Measurements from ENCODE around the gene CTSZ.
A peak's percentile ranks its signal among the peaks of the same experiment; 100 is the strongest.
"Not testable (repeated sequence)": the region's sequence is repeated elsewhere in the genome, so short reads cannot be mapped to it uniquely, and the experiment has no call there.

CTSZ gene

DNA sequence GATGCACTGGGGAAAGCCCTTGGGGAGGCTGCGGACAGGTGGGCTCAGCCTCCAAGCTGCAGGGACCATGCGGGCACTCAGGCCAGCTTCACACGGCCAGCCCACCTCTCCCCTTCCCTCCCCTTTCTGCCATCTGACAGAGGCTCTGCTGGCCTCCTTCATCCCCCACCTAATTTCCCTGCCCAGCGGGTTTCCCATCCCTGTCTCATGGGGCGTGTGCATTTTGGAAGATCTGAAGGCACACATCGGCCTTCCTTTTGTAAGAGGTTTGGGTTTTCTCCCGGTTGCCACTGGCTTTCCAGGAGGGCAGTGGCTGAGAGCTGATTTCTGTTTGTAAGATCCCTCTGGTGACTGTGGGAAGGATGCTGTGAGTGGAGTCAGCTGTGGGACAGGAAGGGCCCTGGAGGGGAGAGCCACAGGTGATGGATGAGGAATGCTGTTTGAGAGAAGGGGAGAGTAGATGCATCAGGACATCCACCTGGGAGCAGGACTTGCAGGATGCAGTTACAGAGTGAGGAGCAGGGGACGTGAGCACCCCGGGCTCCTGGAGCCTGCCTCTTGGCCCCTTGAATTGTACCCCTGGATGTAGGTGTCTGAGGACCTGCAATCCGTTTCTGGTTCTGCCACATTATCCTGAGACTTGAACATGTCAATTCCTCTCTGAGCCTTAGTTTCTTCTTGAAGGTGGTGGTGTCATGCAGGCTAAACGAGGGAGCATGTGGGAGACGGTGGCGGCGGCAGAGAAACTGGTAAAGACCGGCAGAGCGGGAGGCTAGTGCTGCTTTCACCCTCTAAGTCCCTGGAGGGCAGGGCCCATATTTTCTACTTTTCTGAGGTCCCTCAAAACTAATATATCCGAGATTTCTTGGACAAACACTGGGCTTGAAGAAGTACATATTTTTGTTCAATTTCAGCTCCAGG lies 6.2 kb upstream of the CTSZ start:
- H3K27ac ChIP-seq = no peak overlapping the region
- TF ChIP-seq, protein P1, sequence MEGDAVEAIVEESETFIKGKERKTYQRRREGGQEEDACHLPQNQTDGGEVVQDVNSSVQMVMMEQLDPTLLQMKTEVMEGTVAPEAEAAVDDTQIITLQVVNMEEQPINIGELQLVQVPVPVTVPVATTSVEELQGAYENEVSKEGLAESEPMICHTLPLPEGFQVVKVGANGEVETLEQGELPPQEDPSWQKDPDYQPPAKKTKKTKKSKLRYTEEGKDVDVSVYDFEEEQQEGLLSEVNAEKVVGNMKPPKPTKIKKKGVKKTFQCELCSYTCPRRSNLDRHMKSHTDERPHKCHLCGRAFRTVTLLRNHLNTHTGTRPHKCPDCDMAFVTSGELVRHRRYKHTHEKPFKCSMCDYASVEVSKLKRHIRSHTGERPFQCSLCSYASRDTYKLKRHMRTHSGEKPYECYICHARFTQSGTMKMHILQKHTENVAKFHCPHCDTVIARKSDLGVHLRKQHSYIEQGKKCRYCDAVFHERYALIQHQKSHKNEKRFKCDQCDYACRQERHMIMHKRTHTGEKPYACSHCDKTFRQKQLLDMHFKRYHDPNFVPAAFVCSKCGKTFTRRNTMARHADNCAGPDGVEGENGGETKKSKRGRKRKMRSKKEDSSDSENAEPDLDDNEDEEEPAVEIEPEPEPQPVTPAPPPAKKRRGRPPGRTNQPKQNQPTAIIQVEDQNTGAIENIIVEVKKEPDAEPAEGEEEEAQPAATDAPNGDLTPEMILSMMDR (IDR thresholded peaks at IDR 0.05) = no peak
- no peak for TF ChIP-seq ZFX (IDR thresholded peaks at IDR 0.05; ENCODE audit: borderline replicate concordance)

- not testable (repeated sequence) for H3K27ac ChIP-seq
Observed at GRCh38 chr20:59011874-59012157, 4.8 kb upstream of the CTSZ start.

DNA sequence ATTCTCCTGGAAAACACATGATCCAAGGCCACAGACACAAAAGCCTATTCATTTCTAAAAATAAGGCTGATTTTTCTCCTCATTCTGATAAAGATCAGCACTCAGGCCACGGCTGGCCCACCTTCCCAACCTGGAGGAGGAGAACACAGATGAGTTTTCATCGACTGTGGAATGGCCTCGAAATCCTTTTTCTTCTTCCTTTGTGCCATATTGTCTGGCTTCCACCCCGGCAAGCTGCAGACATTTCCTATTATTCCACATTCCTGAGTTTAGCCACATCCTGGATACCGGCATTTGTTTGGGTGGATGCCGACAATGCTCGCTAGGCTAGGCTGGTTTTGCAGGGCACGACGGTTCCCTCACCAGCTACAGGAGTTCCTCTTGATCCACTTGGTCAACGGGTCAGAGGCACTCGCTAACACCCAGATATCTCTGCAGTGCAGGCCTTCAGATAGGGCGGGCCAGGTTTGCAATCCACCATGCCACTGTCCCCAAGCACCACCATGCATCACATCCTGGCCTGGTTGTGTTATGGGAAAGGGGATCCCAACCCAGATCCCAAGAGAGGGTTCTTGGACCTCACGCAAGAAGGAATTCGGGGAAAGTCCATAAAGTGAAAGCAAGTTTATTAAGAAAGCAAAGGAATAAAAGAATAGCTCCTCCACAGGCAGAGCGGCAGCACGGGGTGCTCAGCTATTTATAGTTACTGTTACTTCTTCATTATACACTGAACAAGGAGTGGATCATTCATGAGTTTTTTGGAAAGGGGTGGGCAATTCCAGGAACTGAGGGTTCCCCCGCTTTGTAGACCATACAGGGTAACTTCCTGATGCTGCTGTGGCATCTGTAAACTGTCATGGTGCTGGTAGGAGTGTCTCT lies 4.2 kb upstream of the CTSZ start:
- TF ChIP-seq, protein P1 (IDR thresholded peaks at IDR 0.05) = no peak
- TF ChIP-seq ZFX (IDR thresholded peaks at IDR 0.05; ENCODE audit: borderline replicate concordance) = no peak
- no peak overlapping the region for H3K27ac ChIP-seq

DNA sequence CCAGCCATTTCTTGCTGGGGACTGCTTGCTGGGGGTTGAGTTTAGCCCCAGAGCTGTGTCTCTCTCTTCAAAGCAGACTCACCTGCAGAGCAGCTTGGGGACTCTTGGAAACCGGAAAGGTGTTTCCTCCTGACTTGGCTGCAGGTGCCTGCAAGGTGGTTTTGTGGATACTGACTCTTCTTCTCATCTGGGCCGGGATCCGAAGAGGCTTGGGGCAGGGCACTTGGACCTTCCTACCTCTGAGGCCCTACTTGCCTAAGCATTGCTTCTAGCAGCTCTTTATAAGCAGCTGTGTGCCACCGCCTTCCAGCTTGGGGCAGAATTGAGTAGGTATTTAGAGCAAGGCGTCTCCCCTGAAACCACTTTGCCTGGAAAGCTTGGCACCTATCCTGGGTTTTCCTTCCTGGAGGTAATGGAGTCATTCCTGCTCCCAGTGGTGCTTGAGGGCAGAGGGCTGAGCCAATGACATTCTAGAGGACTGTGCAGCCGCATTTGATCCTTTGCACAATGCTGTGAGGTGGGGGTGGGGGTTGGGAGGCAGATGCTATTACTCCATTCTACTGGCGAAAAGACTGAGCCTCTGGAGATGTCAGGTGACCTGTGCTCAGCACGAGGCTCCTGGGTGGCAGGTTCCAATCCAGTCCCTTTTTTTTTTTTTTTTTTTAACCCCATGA lies 3.4 kb upstream of the CTSZ start:
- H3K27ac ChIP-seq = no peak overlapping the region
- TF ChIP-seq, protein P1 (IDR thresholded peaks at IDR 0.05) = no peak
- no peak for TF ChIP-seq ZFX (IDR thresholded peaks at IDR 0.05; ENCODE audit: borderline replicate concordance)

GRCh38 chr20:59008715-59009336 lies 1.8 kb upstream of the CTSZ start:
- no peak overlapping the region for H3K27ac ChIP-seq
- TF ChIP-seq, protein P1 (IDR thresholded peaks at IDR 0.05) = no peak
- TF ChIP-seq ZFX (IDR thresholded peaks at IDR 0.05; ENCODE audit: borderline replicate concordance) = no peak

DNA sequence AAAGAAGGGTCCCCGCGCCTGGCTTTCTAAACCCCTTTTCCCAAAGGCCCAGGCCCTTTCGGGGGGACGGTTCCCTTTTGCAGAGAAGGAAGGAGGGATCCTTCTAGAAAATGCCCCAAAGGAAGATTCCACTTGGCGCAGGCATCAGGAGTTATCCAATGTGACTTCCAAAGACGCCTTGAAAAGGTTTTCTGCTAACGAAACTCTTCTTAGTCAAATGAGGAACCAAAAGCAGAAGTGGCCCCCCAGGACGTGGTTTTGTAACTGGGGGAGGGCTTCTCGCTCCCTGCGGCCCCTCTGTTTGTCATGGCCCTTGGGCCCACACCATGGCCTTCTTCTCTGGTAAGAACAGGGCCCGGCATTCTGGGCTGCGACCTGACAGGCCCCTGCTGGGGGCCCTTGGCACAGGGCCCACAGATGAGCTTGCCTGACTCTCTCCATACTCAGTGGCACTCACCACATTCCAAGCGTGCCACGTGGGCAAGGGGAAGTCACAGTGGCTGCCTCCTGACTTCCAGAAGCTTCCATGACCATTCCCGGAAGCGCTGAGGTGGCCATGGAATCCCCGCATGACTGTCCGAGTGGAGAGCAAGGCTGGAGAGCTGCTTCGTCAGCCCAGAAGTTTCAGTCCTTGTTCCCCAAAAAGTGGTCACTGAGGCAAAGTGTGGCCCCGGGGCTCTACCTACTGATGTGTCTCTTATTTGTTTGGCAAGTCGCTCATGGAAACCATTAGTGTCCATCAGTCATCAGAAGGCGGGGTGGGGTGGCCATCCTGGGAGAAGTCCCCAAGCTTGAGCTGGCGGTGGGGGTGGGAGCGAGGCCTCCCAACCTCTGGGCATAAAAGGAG lies 834 bp upstream of the CTSZ start:
- TF ChIP-seq ZFX (IDR thresholded peaks at IDR 0.05; ENCODE audit: borderline replicate concordance) = no peak
- TF ChIP-seq, protein P1 (IDR thresholded peaks at IDR 0.05) = no peak
- H3K27ac ChIP-seq = peak overlapping the region; percentile 58; the same call in 1 of the 2 replicates
